Peyer's patch (tissue), 4 donors: Measurements from ENCODE around the gene ZDHHC8. TPM values are rescaled to one million over a fixed set of nuclear protein-coding genes. Genes with fewer than 3 reads are reported as not detected.
A peak's percentile ranks its signal among the peaks of the same experiment; 100 is the strongest.

Experiments
- DNase-seq, 3 donors: peaks; one replicate each; pipeline ENCODE4 v3.0.0-alpha.2; 2017 to 2019
- H3K27ac ChIP-seq, 4 donors: fragments of 200-600 bp; sonication (generic); one replicate each; pipeline ENCODE4 v1.5.1; 2016 to 2019
- H3K27me3 ChIP-seq, 2 donors: fragments of 200-600 bp; sonication (generic); one replicate each; pipeline ENCODE4 v1.5.1; 2019
- H3K36me3 ChIP-seq, 3 donors: fragments of 200-600 bp; sonication (generic); one replicate each; pipeline ENCODE4 v1.5.1; 2016 to 2019
- H3K4me1 ChIP-seq, 4 donors: fragments of 200-600 bp; sonication (generic); one replicate each; pipeline ENCODE4 v1.5.1; 2016 to 2019
- H3K4me3 ChIP-seq, 4 donors: fragments of 200-600 bp; sonication (generic); 1 replicate in 3 of 4; 2 replicates in 1 of 4; pipeline ENCODE4 v1.5.1; 2016 to 2019; ENCODE audit warnings: mild to moderate bottlenecking in 1 of 4
- H3K9me3 ChIP-seq, 4 donors: fragments of 200-600 bp; sonication (generic); one replicate each; pipeline ENCODE4 v1.5.1; 2016 to 2019; ENCODE audit warnings: mild to moderate bottlenecking in 1 of 4
- CTCF ChIP-seq, 6 experiments: fragments of 450-650 bp in 4 of 6; fragments of 200-600 bp in 2 of 6; sonication (generic) in 1 of 6; IDR thresholded peaks; one replicate each; pipeline ENCODE4 v1.5.1; 2017 to 2019; ENCODE audit warnings: antibody characterized with exemption in 6 of 6, mild to moderate bottlenecking in 3 of 6, moderate library complexity in 1 of 6
- POLR2A ChIP-seq, 2 donors: fragments of 450-650 bp; IDR thresholded peaks; one replicate each; pipeline ENCODE4 v1.5.1; 2017; ENCODE audit warnings: antibody characterized with exemption in 2 of 2, mild to moderate bottlenecking in 2 of 2, moderate library complexity in 2 of 2
- total RNA-seq, 4 donors: library from RNA; depleted of rRNA; stranded (reverse); fragments of >200 nt; gene quantifications; one replicate each; pipeline ENCODE4 v1.1.0, GENCODE V29; 2016

Gene ZDHHC8
- total RNA-seq, 4 donors from 2014 or later: 4.1 to 37.0 (median 22.6) TPM

GRCh38 chr22:20175597-20175900 lies 43.9 kb downstream of the ZDHHC8 start:
- Histone ChIP-seq H3K27me3 (no peaks in the 10 kb centered on the region), H3K27ac (no peak overlapping the region), H3K4me1 (no peaks in the 10 kb centered on the region), H3K36me3 (no peaks in the 10 kb centered on the region), H3K4me3 (no peak overlapping the region), H3K9me3 (no peaks in the 10 kb centered on the region)
- DNase-seq: no peak
- TF ChIP-seq POLR2A (IDR thresholded peaks at IDR 0.05): no peak
- peak in 1 of 6 experiments; percentile 17 for TF ChIP-seq CTCF (IDR thresholded peaks at IDR 0.05)

GRCh38 chr22:20176421-20177085 lies 44.9 kb downstream of the ZDHHC8 start:
- Histone ChIP-seq H3K9me3 (no peaks in the 10 kb centered on the region), H3K4me3 (no peak overlapping the region), H3K4me1 (peaks cover 0 to 4% (median 0%) of the 10 kb centered on the region in 4 donors), H3K27me3 (no peaks in the 10 kb centered on the region), H3K27ac (no peak overlapping the region), H3K36me3 (no peaks in the 10 kb centered on the region)
- DNase-seq: no peak
- TF ChIP-seq CTCF (IDR thresholded peaks at IDR 0.05) (no peak), POLR2A (IDR thresholded peaks at IDR 0.05) (no peak)

- Histone ChIP-seq H3K9me3 (no peaks in the 10 kb centered on the region), H3K4me3 (no peak overlapping the region), H3K36me3 (no peaks in the 10 kb centered on the region), H3K27ac (no peak overlapping the region), H3K4me1 (peaks cover 0 to 4% (median 0%) of the 10 kb centered on the region in 4 donors), H3K27me3 (no peaks in the 10 kb centered on the region)
- TF ChIP-seq POLR2A (IDR thresholded peaks at IDR 0.05) (no peak), CTCF (IDR thresholded peaks at IDR 0.05) (no peak)
- DNase-seq: no peak
Observed at GRCh38 chr22:20177217-20177911, 45.8 kb downstream of the ZDHHC8 start.

- no peak for DNase-seq
- Histone ChIP-seq H3K9me3 (no peaks in the 10 kb centered on the region), H3K4me3 (no peak overlapping the region), H3K4me1 (peaks cover 0 to 4% (median 0%) of the 10 kb centered on the region in 4 donors), H3K27me3 (no peaks in the 10 kb centered on the region), H3K27ac (no peak overlapping the region), H3K36me3 (no peaks in the 10 kb centered on the region)
- no peak for TF ChIP-seq POLR2A (IDR thresholded peaks at IDR 0.05)
- TF ChIP-seq CTCF (IDR thresholded peaks at IDR 0.05): no peak
Observed at GRCh38 chr22:20178075-20178914, 46.7 kb downstream of the ZDHHC8 start.

GRCh38 chr22:20178915-20179227 lies 47.3 kb downstream of the ZDHHC8 start:
- Histone ChIP-seq H3K36me3 (no peaks in the 10 kb centered on the region), H3K4me3 (no peak overlapping the region), H3K27ac (no peak overlapping the region), H3K4me1 (peaks cover 0 to 4% (median 0%) of the 10 kb centered on the region in 4 donors), H3K9me3 (no peaks in the 10 kb centered on the region), H3K27me3 (no peaks in the 10 kb centered on the region)
- no peak for DNase-seq
- no peak for TF ChIP-seq CTCF (IDR thresholded peaks at IDR 0.05)
- TF ChIP-seq POLR2A (IDR thresholded peaks at IDR 0.05): no peak
